Measurements from ENCODE around the gene POLR1H. TPM values are rescaled to one million over a fixed set of nuclear protein-coding genes. Genes with fewer than 3 reads are reported as not detected.
"Not testable (repeated sequence)": the region's sequence is repeated elsewhere in the genome, so short reads cannot be mapped to it uniquely, and the experiment has no call there.

The POLR1H gene
- total and polyA plus RNA-seq, 9 donors, result 23.1 to 46.6 (median 28.3) TPM

- H3K27ac ChIP-seq, result no peak overlapping the region
- H3K27me3 ChIP-seq, result no peaks in the 10 kb centered on the region
- no peaks in the 10 kb centered on the region for H3K4me1 ChIP-seq (ENCODE audit: insufficient read depth)
- no peaks in the 10 kb centered on the region for H3K9me3 ChIP-seq
- intact Hi-C loops (cut with DNase I), result no loop called here
- no peak for DNase-seq
- 46 to 88% (median 85%) methylated on average over 1 of the region's 1 CpG for WGBS, 3 donors
- no peaks in the 10 kb centered on the region for H3K36me3 ChIP-seq
- no peak overlapping the region for H3K4me3 ChIP-seq
- no peak for TF ChIP-seq EP300 (IDR thresholded peaks at IDR 0.05)
- TF ChIP-seq CTCF (IDR thresholded peaks at IDR 0.05), result no peak
- TF ChIP-seq POLR2A (IDR thresholded peaks at IDR 0.05), result no peak
These were observed 40.4 kb upstream of the POLR1H start for GRCh38 chr6:30020626-30021025.

GRCh38 chr6:30022189-30022588 lies 38.9 kb upstream of the POLR1H start:
- no peak overlapping the region for H3K4me3 ChIP-seq
- H3K27me3 ChIP-seq, result no peaks in the 10 kb centered on the region
- no peaks in the 10 kb centered on the region for H3K36me3 ChIP-seq
- WGBS, 3 donors, result 84 to 89% (median 87%) methylated on average over 3 of the region's 3 CpGs
- no peaks in the 10 kb centered on the region for H3K9me3 ChIP-seq
- H3K4me1 ChIP-seq (ENCODE audit: insufficient read depth), result no peaks in the 10 kb centered on the region
- no peak for DNase-seq
- H3K27ac ChIP-seq, result no peak overlapping the region
- intact Hi-C loops (cut with DNase I), result no loop called here
- TF ChIP-seq EP300 (IDR thresholded peaks at IDR 0.05), result no peak
- TF ChIP-seq CTCF (IDR thresholded peaks at IDR 0.05), result no peak
- no peak for TF ChIP-seq POLR2A (IDR thresholded peaks at IDR 0.05)

- H3K4me3 ChIP-seq; DNase-seq; H3K9me3 ChIP-seq; H3K27me3 ChIP-seq; H3K27ac ChIP-seq; H3K36me3 ChIP-seq; H3K4me1 ChIP-seq (ENCODE audit: insufficient read depth); intact Hi-C loops (cut with DNase I): not testable (repeated sequence)
These were observed 38.4 kb upstream of the POLR1H start for GRCh38 chr6:30022712-30023111.

GRCh38 chr6:30025186-30025585 lies 35.9 kb upstream of the POLR1H start:
- no peaks in the 10 kb centered on the region for H3K4me1 ChIP-seq (ENCODE audit: insufficient read depth)
- H3K9me3 ChIP-seq, result no peaks in the 10 kb centered on the region
- DNase-seq, result no peak
- no peaks in the 10 kb centered on the region for H3K36me3 ChIP-seq
- intact Hi-C loops (cut with DNase I), result no loop called here
- TF ChIP-seq CTCF (IDR thresholded peaks at IDR 0.05) (no peak), EP300 (IDR thresholded peaks at IDR 0.05) (no peak), POLR2A (IDR thresholded peaks at IDR 0.05) (no peak)
- H3K27ac ChIP-seq, result no peak overlapping the region
- 90 to 95% (median 93%) methylated on average over 1 of the region's 1 CpG for WGBS, 3 donors
- no peak overlapping the region for H3K4me3 ChIP-seq
- no peaks in the 10 kb centered on the region for H3K27me3 ChIP-seq

- H3K4me3 ChIP-seq, result no peak overlapping the region
- WGBS, 3 donors, result 89 to 95% (median 94%) methylated on average over 1 of the region's 1 CpG
- no peak overlapping the region for H3K27ac ChIP-seq
- H3K9me3 ChIP-seq, result no peaks in the 10 kb centered on the region
- TF ChIP-seq POLR2A (IDR thresholded peaks at IDR 0.05) (no peak), CTCF (IDR thresholded peaks at IDR 0.05) (no peak), EP300 (IDR thresholded peaks at IDR 0.05) (no peak)
- intact Hi-C loops (cut with DNase I), result no loop called here
- H3K36me3 ChIP-seq, result no peaks in the 10 kb centered on the region
- H3K4me1 ChIP-seq (ENCODE audit: insufficient read depth), result no peaks in the 10 kb centered on the region
- DNase-seq, result no peak
- H3K27me3 ChIP-seq, result no peaks in the 10 kb centered on the region
These were observed 31.5 kb upstream of the POLR1H start for GRCh38 chr6:30029588-30029987.
